CD4-positive, alpha-beta T cell treated with Interleukin-17A for 4 hours (primary cell): Measurements from ENCODE around the gene OCRL.
A peak's percentile ranks its signal among the peaks of the same experiment; 100 is the strongest.

Experiments used
- DNase-seq: peaks from one replicate; pipeline ENCODE4 v3.0.0-alpha.2; 2020; ENCODE audit warnings: mixed read lengths

Gene OCRL

GRCh38 chrX:129540068-129540653 lies at the start of gene OCRL:
TSS of gene OCRL (plus strand) at chrX:129540259. CDS start at chrX:129540440, 181 bp downstream.
- peak; percentile 66 for DNase-seq

- no peak for DNase-seq
Observed at GRCh38 chrX:129490330-129490729, 49.7 kb upstream of the OCRL start.

GRCh38 chrX:129493643-129494042 lies 46.4 kb upstream of the OCRL start:
- DNase-seq = no peak

- DNase-seq = no peak
Observed at GRCh38 chrX:129494887-129495286, 45.2 kb upstream of the OCRL start.

GRCh38 chrX:129495900-129496299 lies 44.2 kb upstream of the OCRL start:
- DNase-seq = no peak

GRCh38 chrX:129496625-129497024 lies 43.4 kb upstream of the OCRL start:
- no peak for DNase-seq

GRCh38 chrX:129497146-129497843 lies 42.8 kb upstream of the OCRL start:
- no peak for DNase-seq

GRCh38 chrX:129510331-129510730 lies 29.7 kb upstream of the OCRL start:
- DNase-seq = no peak

- no peak for DNase-seq
Observed at GRCh38 chrX:129511689-129512088, 28.4 kb upstream of the OCRL start.

- no peak for DNase-seq
Observed at GRCh38 chrX:129512409-129512808, 27.6 kb upstream of the OCRL start.

- DNase-seq = no peak
Observed at GRCh38 chrX:129516402-129516801, 23.7 kb upstream of the OCRL start.

GRCh38 chrX:129520151-129520550 lies 19.9 kb upstream of the OCRL start:
- DNase-seq = no peak

- peak; percentile 35 for DNase-seq
Observed at GRCh38 chrX:129522184-129523078, 17.6 kb upstream of the OCRL start.

GRCh38 chrX:129523079-129523911 lies 16.8 kb upstream of the OCRL start, which contains the start of gene SMARCA1:
TSS of gene SMARCA1 (minus strand) at chrX:129523490. CDS start at chrX:129523370, 120 bp downstream.
- DNase-seq = peak; percentile 29

- DNase-seq = no peak
Observed at GRCh38 chrX:129524250-129524850, 15.7 kb upstream of the OCRL start.

GRCh38 chrX:129525162-129525561 lies 14.9 kb upstream of the OCRL start:
- DNase-seq = no peak

GRCh38 chrX:129525896-129526295 lies 14.2 kb upstream of the OCRL start:
- DNase-seq = no peak

GRCh38 chrX:129529685-129530281 lies 10.3 kb upstream of the OCRL start:
- DNase-seq = no peak

- no peak for DNase-seq
Observed at GRCh38 chrX:129530410-129530809, 9.6 kb upstream of the OCRL start.

- DNase-seq = no peak
Observed at GRCh38 chrX:129531132-129531531, 8.9 kb upstream of the OCRL start.

- DNase-seq = no peak
Observed at GRCh38 chrX:129534816-129535578, 5.1 kb upstream of the OCRL start.
